ENCODE measurements around the gene INTS11.

DNA sequence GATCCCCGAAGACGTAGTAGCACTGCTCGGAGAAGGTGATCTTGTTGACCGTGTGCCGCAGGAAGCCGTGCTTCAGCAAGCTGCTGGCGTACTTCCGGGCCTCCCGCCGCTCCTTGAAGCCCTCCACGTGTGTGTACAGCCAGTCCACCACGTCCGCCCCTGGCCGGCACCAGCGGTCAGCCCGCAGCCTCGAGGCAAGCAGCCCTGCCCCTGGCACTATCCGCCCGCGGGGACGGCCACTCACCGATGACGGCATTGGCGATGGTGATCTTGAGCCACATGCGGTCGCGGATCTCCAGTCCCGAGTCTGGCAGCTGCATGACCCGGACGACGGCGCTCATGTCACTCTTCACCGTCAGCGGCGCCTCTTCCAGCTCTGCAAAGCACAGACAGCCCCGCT is 13.8 kb upstream of the INTS11 start:
- TF ChIP-seq, protein P1, sequence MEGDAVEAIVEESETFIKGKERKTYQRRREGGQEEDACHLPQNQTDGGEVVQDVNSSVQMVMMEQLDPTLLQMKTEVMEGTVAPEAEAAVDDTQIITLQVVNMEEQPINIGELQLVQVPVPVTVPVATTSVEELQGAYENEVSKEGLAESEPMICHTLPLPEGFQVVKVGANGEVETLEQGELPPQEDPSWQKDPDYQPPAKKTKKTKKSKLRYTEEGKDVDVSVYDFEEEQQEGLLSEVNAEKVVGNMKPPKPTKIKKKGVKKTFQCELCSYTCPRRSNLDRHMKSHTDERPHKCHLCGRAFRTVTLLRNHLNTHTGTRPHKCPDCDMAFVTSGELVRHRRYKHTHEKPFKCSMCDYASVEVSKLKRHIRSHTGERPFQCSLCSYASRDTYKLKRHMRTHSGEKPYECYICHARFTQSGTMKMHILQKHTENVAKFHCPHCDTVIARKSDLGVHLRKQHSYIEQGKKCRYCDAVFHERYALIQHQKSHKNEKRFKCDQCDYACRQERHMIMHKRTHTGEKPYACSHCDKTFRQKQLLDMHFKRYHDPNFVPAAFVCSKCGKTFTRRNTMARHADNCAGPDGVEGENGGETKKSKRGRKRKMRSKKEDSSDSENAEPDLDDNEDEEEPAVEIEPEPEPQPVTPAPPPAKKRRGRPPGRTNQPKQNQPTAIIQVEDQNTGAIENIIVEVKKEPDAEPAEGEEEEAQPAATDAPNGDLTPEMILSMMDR (IDR thresholded peaks at IDR 0.05 in 8 of 11, conservative IDR thresholded peaks at IDR 0.05 in 3 of 11) = no peak
- TF ChIP-seq POLR2AphosphoS5 (IDR thresholded peaks at IDR 0.05) = no peak
